Mucosa of stomach (tissue), 1 donor: ENCODE data around the gene KLHL30.

Experiments
- H3K27me3 ChIP-seq: one replicate; pipeline ENCODE4 v1.7.0; 2013; ENCODE audit warnings: mild to moderate bottlenecking, low read length; ENCODE audit not compliant: control insufficient read depth, insufficient read depth
- H3K36me3 ChIP-seq: one replicate; pipeline ENCODE4 v1.7.0; 2013; ENCODE audit warnings: low read length; ENCODE audit not compliant: control insufficient read depth, insufficient read depth
- H3K4me1 ChIP-seq: one replicate; pipeline ENCODE4 v1.7.0; 2013; ENCODE audit warnings: mild to moderate bottlenecking, low read length; ENCODE audit not compliant: control insufficient read depth, insufficient read depth
- H3K4me3 ChIP-seq: one replicate; pipeline ENCODE4 v1.7.0; 2013; ENCODE audit warnings: low read length
- H3K9ac ChIP-seq: one replicate; pipeline ENCODE4 v1.7.0; 2013; ENCODE audit warnings: mild to moderate bottlenecking, low read length, moderate library complexity
- H3K9me3 ChIP-seq: one replicate; pipeline ENCODE4 v1.7.0; 2013; ENCODE audit warnings: mild to moderate bottlenecking, low read length, moderate library complexity; ENCODE audit not compliant: control insufficient read depth
- donor health status: Pancreatic carcinoma.

The KLHL30 gene

DNA sequence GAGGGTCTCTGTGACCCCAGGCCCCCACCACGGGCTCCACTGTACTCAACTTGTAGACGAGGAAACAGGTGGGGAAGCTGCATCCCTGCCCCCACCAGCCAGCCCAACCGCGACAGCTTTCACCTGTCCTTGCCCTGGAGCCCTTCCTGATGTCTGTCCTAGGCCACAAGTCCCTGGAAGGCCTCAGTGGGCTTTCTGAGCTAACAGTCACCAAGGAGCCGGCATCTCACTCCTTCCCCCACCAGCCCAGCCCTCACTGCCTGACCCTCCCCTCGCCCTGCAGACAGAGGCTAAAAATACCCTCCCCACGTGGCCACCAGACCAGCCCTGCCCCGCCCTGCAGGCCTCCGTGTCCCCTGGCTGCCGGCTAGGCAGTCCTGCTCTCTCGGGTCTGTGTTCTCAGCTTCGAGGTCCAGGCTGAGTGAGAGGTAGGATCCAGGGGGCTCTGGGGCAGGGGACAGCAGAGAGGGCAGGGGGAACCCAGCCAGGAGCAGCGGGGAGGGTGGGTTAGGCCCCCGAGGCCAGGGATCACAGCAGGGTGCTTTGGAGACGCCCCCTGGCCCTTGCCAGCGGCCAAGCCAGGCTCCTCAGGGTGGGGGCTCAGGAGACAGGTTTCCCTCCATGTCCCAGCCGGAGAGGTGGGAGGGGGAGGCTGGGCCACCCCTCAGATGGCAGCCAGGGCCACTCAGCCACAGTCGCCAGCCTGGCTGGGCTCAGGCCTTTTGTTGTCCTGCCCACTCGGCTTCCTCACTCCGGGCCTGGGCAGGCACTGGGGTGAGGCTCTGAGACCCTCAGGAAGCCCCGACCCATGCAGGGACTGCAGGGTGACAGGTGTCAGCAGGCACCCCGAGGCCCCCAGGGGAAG lies at the start of gene KLHL30:
Gene KLHL30, plus strand, starts transcription at position 338 of the 865 bp plus-strand sequence. CDS start 2,087 bp downstream, outside the sequence.
- Histone ChIP-seq H3K4me1 (peaks cover 38% of the 10 kb centered on the region), H3K27me3 (no peaks in the 10 kb centered on the region), H3K4me3 (no peak within 1 kb of the TSS), H3K36me3 (no peaks in the 10 kb centered on the region), H3K9me3 (no peaks in the 10 kb centered on the region), H3K9ac (no peak within 1 kb of the TSS)

DNA sequence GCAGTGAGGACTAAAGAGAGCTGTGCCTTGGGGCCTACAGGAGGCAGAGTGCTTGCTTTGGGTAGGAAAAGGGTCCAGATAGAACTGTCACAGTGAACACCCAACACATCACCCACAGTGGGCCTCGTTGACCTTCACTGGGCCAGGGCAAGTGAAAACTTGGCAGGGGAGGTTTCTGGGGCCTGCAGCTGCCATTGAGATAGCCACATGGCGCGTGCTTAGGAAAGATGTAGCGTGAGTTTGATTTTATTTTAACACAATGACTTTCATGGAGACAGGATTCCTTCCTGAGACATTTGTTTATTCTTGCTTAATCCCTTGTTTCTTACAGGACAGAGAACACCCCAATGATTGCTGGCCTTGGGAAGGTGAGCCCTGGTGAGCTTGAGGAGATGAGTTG lies 47.6 kb upstream of the KLHL30 start:
- H3K9me3 ChIP-seq: no peaks in the 10 kb centered on the region
- H3K27me3 ChIP-seq: no peaks in the 10 kb centered on the region
- H3K9ac ChIP-seq: no peak overlapping the region
- no peak overlapping the region for H3K4me3 ChIP-seq
- no peaks in the 10 kb centered on the region for H3K4me1 ChIP-seq
- no peaks in the 10 kb centered on the region for H3K36me3 ChIP-seq

DNA sequence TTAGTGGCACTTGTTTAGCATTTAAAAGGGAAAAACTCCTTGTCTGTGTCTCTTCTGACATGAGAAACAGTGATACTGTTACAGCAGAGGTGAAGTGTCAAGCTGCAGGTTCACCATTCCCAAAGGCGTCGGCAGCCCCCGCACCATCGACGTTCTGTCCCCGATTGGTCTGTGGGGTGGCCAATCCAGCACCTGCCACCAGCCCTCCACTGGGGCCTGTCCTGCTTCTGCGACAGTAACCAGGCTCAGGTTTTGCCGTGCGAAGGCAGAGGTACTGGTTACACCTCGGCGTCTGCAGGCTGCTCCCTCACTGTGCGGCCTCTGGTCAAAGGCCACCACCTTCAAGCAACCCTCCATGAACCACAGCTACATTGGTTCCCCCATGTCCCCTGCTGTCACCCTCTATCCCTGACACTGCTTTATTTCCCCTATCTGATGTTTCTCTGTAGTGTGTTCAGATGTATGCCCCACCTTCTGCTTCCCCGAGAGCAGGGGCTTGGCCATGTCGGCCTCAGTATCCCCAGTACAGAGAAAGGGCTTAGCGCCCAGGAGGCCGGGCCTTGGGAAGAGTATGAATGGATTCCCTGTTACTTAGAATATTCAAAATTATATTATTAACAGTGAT lies 46.9 kb upstream of the KLHL30 start:
- H3K9me3 ChIP-seq: no peaks in the 10 kb centered on the region
- no peak overlapping the region for H3K9ac ChIP-seq
- no peaks in the 10 kb centered on the region for H3K36me3 ChIP-seq
- no peaks in the 10 kb centered on the region for H3K4me1 ChIP-seq
- H3K27me3 ChIP-seq: no peaks in the 10 kb centered on the region
- H3K4me3 ChIP-seq: no peak overlapping the region

GRCh38 chr2:238092486-238093035 lies 45.9 kb upstream of the KLHL30 start:
- Histone ChIP-seq H3K9me3 (no peaks in the 10 kb centered on the region), H3K4me1 (no peaks in the 10 kb centered on the region), H3K27me3 (no peaks in the 10 kb centered on the region), H3K4me3 (no peak overlapping the region), H3K9ac (no peak overlapping the region), H3K36me3 (no peaks in the 10 kb centered on the region)

- Histone ChIP-seq H3K4me1 (no peaks in the 10 kb centered on the region), H3K9me3 (no peaks in the 10 kb centered on the region), H3K27me3 (no peaks in the 10 kb centered on the region), H3K36me3 (no peaks in the 10 kb centered on the region), H3K9ac (no peak overlapping the region), H3K4me3 (no peak overlapping the region)
These were observed 45.0 kb upstream of the KLHL30 start for GRCh38 chr2:238093181-238094140.

DNA sequence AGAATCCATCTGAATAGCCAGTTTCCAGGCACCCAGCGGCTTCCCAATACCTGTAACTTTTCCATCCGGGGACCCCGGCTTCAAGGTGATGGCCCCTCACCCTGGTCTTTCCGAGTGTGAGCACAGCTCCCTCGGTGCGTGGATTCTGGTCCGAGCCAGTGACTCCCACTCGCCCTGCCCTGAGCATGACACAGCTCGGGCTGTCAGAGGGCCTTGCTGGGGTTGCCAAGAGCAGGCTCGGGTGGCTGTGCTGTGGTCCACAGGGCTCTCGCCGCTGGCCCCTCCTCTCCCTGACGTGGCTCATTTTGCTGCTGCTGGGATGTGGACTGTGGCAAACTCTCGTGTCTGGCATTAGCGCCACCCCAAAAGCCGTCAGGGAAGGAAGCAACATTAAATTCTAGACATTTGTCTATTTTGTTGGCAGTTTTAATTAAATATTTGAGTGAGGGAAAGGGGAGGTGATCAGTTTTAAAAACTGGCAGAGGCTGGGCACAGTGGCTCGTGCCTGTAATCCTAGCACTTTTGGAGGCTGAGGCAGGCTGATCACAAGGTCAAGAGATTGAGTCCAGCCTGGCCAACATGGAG lies 43.9 kb upstream of the KLHL30 start:
- H3K27me3 ChIP-seq: no peaks in the 10 kb centered on the region
- H3K4me1 ChIP-seq: peaks cover 8% of the 10 kb centered on the region
- H3K9me3 ChIP-seq: no peaks in the 10 kb centered on the region

GRCh38 chr2:238095143-238095542 lies 43.3 kb upstream of the KLHL30 start:
- Histone ChIP-seq H3K4me1 (peaks cover 8% of the 10 kb centered on the region), H3K9ac (no peak overlapping the region), H3K9me3 (no peaks in the 10 kb centered on the region), H3K27me3 (no peaks in the 10 kb centered on the region), H3K36me3 (no peaks in the 10 kb centered on the region), H3K4me3 (no peak overlapping the region)

More for the DNA sequence above, 43.9 kb upstream of the KLHL30 start:
- Histone ChIP-seq H3K36me3 (no peaks in the 10 kb centered on the region), H3K9ac (no peak overlapping the region), H3K4me3 (no peak overlapping the region)

- peaks cover 8% of the 10 kb centered on the region for H3K4me1 ChIP-seq
- H3K4me3 ChIP-seq: no peak overlapping the region
- no peaks in the 10 kb centered on the region for H3K36me3 ChIP-seq
- no peaks in the 10 kb centered on the region for H3K27me3 ChIP-seq
- no peak overlapping the region for H3K9ac ChIP-seq
- H3K9me3 ChIP-seq: no peaks in the 10 kb centered on the region
These were observed 42.0 kb upstream of the KLHL30 start for GRCh38 chr2:238096311-238097011.

DNA sequence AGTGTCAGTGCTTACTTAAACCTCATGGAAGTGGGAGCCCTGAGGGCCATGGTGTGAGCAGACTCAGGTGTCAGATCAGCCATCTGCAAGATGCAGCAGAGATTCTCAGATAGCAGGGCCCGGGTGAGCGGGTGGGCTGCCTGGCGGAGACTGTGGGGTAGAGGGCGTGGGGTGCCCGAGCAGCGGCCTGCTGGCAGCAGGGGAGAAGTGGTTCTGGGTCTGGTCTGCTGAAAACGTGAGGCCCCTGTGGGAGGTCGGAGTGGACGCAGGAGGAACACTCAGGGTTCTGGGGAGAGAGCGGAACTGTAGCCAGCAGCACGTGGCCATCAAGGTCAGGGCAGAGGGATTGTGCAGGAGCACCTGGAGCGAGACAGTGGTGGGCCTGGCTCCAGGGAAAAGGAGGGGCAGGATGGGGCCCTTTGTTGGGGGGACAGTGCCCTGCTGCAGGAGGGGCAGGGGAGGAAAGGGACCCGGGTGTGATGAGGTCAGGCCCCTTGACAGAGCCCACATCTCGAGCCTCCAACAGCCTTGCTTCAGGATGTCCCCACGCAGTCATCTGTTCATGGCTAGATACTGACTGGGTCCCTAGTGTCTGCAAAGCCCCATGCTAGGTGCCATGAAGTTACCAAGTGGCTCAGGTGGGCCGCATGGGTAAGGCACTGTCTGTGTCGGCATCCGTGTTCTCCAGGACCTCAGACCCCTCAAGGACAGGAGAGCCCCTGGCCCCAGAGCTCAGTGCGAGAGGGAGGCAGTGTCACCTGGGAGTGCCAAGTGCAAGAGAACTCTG lies 41.1 kb upstream of the KLHL30 start:
- peaks cover 8% of the 10 kb centered on the region for H3K4me1 ChIP-seq
- no peaks in the 10 kb centered on the region for H3K27me3 ChIP-seq
- no peaks in the 10 kb centered on the region for H3K9me3 ChIP-seq
- H3K36me3 ChIP-seq: no peaks in the 10 kb centered on the region
- no peak overlapping the region for H3K9ac ChIP-seq
- H3K4me3 ChIP-seq: no peak overlapping the region

GRCh38 chr2:238097988-238098871 lies 40.2 kb upstream of the KLHL30 start:
- Histone ChIP-seq H3K9me3 (no peaks in the 10 kb centered on the region), H3K27me3 (no peaks in the 10 kb centered on the region), H3K4me1 (peaks cover 8% of the 10 kb centered on the region), H3K9ac (peak overlapping the region; percentile 3), H3K36me3 (no peaks in the 10 kb centered on the region), H3K4me3 (no peak overlapping the region)
